GM18861 (cell line): ENCODE data around the gene CHSY1.
A peak's percentile ranks its signal among the peaks of the same experiment; 100 is the strongest.

ENCODE experiments used
- ATAC-seq: cut with Tn5 transposase; IDR thresholded peaks from one replicate; pipeline ENCODE4 v1.9.1; 2021; ENCODE audit not compliant: unreplicated experiment

CHSY1 gene

DNA sequence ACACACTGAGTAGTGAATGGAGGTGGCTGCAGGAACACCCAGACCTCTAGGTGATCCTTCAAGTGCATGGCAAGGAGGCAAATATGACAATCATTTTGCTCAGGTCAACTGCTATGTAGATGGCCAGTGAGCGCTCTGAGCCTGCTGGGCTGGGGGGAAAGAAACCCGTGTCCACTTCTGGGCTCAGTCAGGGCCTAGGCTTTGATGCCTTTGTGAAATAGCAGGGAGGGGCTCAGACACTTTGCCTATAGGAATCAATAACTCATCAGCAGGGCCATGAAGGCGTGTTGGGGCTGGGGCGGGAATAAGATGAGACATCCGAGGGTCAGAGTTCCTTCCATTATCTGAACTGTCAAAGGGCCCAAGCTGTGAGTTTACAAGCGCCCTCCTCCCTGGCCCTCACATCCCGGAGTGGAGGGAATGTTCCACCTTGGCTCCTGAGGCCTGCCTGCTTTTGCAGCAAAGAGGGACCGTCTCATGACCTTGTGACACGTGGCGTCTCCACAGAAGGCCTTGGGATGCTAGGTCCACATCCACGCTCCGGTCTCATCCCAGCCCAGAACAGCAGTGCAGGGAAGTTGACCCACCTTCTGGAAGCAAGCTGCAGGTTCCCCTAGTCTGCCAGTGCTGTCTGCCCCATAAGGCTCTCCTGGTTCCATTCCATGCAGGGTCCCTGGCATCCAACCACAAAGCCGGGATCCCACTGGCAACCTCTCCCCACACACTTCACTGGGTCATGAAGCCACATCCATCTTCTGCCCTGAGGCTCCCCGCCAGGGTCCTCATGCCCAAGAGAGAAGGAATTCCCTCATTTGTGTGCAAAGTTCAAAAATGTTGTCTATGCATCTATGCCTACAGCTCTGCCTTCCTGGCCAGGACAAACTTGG is 78.4 kb downstream of the CHSY1 start:
- ATAC-seq = no peak

DNA sequence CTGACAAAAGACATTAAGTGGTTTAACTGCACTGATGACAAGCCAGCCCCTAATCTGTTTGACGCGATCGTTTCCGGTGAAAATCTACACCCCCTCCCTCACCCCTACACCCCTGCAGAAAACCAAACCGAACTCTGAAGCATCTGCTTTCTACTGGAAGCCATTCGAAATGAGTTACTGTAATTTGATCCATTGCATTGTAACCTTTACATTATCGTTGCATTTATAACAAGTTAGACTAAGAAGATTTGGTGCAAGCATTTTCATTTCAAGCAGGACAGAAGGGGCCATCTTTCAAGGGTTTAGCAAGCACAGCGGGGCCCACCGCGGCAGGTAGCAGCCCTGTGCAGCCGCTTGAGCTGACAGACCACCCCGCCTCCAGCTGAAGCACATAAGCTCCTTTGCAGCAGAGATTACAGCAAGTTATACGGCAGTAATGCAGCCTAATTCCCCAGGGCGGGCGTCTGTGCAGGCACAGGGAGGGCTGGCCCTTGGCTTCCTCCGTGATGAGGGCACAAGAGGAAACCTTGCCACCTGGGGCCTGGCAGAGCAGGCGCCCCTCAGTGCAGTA is 79.3 kb downstream of the CHSY1 start:
- no peak for ATAC-seq

DNA sequence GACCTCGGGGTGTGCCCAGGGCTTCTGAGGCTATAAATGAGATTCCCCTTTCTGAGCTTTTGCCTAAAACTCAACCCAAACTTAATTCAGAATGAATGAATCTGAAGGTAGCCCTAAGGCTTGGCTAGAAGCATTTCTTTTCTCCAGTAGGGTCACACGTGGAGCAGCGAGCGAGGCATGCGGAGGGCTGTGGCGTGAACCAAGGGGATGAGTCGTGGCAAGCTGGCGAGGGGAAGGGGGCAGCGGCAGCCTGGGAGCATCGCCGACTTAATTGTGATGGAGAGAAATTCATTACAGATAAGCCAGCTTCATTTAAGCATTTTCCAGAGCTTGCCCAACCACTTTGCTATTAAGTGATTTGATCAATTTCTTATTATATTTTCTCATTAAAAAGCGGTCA is 79.9 kb downstream of the CHSY1 start:
- no peak for ATAC-seq

DNA sequence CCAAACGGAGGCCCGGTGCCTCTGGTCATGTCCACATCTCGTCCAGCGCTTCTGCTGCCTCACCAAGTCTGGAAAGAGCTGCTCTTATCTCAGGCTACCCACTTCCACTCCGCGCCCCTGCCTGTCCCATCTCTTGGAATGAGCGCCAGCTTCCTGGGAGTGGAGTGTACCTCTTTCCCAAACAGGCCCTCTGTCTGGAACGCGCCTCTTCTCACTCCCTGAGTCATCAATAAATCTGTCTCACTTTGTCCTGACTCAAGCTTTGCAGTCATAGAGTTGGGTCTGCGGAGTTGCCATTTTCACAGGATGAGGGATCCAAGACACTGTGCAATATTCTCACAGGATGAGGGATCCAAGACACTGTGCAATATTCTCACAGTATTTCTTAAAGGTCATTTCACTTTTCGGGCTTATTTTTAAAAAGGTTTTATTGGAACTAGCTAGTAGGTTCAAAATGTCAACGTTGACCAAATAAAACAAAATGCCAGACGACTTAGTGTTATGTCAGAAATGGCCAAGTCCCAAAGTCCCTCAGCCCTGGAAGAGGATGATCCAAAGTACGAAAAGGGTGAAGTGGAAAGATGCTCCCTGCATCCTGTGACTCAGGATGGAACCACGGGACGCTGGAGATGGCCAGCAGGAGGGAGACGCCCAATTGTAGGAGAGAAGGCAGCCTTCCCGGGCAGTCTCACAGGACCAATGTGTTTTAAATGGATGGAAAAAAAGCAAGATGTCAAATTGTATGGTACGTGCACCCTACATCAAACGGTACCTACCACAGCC is 81.1 kb downstream of the CHSY1 start:
- ATAC-seq = no peak

DNA sequence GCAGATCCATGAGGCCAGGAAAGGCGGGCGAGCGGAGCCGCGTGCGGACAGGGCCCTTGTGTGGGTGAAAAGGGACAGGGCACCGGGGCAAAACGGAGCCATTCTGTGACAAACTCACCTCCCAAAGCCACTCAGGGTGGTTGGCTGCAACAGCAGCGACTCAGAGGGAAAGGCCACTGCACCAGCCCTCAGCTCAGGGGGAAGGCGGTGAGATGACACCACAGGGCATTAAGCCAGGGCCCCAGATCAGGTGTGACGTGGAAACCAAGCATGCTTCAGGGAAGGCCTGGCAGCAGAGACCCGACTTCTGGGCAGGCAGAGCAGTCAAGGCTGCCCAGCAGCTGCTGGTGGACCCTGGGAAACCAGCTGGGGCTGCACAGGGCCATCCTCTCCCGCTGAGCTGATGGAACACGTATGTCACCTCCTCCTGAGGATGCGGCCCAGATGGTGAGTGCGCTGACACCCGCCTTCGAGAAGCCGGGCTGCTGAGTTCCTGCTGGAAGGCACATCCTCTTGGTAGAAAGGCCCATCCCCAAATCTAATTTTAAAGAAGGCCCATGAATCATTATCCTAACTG is 82.3 kb downstream of the CHSY1 start:
- ATAC-seq = no peak

DNA sequence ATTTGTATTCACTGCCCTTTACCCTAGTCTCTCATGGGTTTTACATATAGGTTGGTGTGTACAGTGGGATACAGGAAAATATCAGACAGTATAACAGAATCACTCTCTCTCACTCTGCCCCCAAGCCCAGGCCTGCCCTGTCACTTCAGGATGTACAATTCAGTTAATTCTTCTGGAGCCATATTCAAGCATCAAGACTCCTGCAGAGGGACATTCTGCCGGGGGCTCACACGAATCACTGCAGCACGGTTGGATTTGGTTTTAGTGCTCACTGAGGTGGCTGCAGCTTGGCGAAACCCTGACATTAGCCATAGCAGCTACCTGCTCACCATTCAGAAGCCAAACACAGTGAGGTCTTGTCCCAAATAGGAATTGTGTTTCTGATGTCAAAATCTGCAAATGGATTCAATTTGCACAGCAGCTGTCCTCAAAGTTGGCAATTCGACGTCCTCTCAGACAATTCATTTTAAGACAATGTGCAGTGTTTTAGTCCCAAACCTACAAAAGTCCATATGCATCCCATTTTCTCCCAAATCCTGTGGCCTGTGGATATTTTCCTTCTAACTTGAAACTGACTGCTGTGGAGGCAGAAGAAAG is 82.9 kb downstream of the CHSY1 start:
- ATAC-seq = no peak

DNA sequence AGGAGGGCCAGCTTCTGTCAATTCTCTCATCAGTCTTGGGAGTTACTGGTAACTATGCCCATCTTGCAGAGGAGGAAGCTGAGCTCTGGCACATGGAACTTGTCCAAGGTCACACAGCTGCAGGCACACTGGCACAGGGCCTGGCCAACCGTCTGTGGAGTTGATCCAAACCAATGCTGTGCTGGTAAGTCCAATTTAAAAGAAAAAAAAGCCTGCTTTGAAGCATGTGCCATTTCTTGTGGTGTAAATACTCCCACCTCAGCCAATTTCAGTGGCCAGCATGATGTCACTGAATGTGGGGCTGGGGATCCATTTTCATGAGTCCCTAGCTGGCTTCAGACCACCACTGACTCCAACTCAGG is 83.4 kb downstream of the CHSY1 start:
- ATAC-seq = no peak

DNA sequence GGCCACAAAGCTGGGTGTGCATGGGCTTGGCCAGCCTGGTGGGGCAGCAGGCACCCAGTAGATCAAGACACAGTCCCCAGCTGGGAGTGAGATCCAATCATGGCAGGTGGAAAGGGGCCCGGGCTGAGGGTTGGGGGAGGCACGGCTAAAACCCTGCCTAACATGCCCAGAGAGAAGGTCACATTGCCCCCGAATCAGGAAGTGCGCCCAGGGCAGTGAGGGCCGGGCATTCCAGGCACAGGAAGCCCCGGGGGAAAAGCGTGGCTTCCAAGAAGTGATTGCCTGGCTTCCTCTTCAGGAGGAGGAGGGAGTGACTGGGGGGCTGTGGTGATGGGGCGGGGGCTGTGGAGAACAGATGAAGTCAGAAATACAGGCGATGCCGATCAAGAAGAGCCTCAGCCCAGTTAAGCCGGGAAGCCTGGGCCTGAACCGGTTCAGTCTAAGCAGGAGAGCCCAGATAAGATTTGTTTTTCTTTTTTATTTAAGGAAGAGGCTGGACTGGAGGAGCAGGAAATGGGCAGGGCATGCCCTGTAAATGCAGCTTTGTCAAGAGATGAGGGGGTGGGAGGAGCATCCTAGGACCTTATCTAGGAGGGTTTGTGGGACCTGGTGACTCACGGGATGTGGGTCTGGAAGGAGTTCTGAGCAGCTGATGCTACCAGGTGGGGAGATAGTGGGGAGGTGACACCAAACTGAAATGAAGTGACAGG is 83.9 kb downstream of the CHSY1 start:
- ATAC-seq = peak; percentile 66

DNA sequence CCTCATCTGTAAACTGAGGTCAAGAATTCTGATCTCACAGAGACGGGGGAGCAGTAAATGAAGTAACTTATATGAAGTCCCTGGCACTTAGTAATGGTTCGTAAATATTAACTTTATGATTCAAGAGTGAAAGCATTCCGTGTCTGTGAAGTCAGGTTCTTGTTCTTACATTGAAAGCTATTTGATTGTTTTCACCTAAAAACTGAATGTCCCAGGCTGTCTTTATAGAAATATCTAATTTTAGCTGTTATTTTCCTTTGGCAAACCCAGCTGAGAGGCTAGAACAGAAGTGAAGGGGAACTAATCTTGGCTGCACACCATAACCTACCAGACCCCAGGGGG is 84.5 kb downstream of the CHSY1 start:
- no peak for ATAC-seq

DNA sequence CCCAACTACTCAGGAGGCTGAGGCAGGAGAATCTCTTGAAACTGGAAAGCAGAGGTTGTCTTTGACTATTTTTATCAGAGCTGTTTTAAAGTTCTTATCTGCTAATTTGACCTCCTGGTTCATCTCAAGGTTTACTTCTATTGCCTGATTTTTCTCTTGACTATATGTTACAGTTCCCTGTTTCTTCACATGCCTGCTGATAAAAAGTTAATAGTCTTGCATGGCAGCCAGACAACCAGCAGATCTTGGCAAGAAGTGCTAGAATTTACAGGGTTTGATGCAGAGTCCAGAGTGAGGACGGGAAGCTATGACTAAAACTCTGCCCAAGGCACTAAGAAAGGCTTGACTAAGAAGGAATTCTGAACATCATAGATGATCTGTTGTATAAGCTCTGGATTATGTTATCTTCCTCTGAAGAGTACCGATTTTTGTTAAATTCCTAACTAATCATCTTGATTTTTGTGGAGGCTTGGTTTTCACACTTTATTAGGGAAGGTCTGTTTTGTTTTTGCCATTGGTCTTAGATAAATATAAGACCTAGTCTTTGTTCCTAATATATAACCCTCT is 85.9 kb downstream of the CHSY1 start:
- ATAC-seq = no peak

DNA sequence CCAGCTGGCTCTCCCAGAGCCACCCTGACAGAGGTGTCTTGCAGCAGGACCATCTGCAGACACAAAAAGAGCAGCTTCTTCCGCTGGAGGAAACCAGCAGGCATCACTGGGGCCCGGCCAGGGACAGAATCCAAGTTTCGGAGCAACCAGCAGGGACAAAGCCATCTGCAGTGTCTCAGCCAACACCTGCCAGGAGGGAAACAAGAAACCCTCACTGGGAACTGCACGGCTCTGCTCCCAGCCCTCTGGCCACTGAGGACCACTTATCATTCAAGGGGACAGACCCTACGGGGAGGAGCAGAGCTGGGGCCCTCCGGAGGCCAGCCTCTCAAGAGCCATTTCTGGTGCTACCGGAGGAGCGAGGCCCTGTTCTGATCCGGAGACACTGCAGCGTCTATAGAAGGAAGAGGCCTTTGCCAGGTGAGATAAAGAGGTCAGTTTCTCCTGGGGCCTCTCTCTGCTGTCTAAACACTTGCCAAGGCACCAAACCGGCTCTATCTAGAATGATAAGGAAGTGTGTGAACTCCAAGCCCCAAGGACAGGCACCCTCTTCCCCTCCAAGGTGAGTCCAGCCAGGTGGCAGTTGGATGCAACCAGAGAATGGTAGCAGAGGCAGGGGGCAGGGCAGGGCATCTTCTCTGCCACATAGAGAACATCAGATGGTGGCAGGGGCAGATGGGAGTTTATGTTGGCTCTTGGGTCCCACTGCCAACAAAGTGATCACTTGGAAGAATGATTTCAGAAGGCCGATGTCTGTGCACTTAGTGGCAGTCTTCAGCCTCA is 89.0 kb downstream of the CHSY1 start:
- no peak for ATAC-seq

DNA sequence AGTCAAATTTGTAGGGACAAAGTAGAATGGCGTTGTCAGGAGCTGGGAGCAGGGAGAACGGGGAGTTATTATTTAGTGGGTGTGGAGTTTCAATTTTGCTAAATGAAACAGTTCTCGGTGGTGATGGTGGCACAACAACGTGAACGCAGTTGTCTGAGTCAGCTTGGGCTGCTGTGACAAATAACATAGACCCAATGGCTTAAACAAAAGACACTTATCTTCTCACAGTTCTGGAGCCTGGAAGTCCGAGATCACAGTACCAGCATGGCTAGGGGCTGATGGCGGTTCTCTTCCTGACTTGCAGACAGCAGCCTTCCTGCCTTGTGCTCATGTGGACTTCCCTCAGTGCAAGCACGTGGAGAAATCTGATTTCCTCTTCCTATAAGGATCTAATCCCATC is 90.2 kb downstream of the CHSY1 start:
- no peak for ATAC-seq

DNA sequence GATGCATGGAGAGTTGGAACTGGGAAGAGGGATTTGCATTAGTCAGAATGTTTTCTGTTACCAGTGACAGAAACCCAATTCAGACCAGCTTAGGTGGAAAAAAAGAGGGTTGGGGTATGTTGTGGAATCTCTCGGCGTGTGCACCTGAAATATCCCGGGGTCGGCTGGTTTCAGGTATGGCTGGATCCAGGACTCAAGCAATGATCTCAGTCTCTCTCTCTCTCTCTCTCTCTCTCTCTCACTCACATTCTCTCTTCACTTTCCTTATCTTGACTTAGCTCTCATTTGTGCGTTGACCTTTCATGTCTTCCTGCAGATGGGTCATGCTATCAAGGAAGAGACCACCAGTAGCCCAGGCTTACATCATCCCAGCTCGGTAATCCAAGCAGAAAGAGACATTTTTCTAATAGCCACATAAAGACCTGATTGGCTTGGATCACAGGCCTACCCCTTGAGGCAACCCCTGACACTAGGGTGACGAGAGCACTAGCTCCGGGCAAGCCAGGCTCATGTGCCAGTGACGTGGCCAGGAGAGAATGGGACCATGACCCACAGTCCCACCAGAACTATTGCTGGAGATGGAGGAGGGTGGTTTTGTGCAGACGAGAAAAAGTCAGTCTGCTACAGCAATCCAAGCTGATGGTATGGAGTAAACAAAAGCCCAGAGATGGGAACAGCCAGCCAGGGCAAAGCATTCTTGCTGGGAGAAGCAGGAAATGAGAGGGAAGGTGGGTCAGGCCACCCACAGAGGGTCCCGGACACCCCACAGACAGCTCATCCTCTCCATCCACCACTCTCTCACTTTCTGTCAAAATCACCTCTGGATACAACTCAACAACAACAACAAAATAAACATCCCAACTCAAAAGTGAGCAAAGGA is 91.7 kb downstream of the CHSY1 start:
- ATAC-seq = no peak

DNA sequence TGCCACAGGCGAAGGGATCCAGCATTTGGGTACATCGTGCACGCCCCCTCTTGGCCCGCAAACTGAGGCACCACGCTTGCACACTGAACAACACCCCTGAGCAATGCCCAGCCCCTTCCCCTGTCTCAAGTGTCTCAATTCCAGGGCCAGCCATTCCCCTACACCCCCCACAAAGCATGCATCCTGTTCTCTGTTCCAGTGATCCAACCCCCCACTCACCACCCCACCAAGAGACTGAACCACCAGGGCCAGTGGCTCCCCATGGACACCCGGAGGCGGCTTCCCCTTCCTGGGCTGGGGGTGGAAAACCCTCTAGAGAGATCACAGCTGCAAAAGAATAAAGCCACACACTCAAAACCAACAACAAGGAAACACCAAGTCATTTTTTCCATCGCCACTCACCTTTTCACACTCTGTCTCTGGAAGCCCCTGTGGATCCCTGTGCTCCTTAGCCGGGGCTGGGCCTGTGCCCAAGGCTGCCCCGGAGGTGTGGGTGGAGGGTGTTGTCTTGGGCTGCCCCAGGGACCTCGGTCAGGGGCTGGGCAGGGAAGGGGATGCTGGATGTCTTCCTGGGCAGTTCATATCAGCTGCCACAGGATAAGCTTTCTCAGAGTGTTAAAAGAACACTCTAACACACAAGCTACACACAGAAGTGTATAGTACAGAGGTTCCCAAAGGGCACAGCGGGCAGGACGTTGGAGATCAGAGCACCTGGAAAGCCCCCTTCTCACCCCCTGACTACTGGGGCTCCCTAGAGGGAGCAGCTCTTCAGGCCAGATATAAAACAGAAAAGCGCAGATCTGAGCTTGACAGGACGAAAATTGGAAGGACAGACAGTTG is 92.5 kb downstream of the CHSY1 start:
- no peak for ATAC-seq

DNA sequence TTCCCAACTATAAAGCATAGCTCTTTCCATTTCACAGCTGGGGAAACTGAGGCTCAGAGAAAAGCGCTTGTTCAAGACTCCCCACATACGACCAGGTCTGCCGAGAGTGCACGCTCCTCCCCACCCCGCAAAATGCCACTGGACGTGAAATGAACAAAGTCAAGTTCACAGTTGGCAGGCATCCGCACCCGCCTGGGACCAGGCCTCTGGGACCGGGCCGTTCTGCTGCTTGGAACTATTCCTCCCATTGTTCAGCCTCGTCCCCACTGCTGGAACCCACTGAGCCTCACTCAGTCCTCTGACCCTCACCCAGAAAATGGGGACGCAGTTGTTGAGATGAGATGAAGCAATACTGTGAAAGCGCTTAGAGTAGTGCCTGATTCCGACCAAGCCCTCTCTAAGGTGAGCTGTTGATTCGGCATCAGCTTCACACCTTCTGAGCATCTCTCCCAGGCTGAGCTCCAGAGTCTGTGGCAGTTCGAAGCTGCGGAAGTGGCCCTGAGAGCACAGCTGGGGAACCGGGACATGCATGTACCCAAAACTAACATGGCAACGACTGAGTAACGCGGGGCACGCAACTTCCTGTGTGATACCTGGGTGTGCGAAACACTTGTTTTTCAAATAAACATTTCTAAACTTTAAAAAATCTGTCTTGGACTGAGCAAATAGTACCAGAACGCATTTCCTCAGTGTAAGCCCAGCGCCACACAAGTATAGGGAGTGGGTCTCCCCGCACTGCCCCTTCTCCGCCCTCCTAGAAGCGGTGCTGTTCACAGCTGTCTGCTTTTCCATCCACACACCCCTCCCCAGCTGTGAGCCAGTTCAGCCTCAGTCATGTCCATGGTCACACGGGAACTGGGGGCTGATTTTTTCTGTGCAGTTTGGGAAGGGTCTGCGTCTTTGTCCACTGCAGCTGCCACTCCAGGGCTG is 93.4 kb downstream of the CHSY1 start:
- ATAC-seq = no peak

DNA sequence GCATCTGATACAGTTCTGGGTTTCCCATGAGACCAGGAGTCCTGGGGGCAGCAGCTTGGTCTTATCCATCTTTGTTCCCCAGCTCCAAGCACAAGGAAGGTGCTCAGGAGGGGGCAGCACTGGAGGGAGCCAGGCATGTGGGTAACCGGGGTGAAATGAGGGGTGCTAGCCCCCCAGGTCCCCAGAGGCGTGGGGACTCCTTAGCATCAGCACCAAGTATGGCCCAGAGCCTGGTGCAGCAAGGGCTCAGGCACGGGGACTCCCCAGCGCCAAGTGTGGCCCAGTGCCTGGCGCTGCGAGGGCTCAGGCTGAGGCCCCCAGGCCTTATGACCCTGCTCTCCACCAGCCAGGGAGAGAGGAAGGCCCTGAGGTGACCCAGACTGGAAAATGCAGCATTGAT is 94.1 kb downstream of the CHSY1 start:
- no peak for ATAC-seq
